Measurements from ENCODE around the gene HTT. TPM values are rescaled to one million over a fixed set of nuclear protein-coding genes. Genes with fewer than 3 reads are reported as not detected.

HTT gene
- total RNA-seq, 1 experiment from 2014 or later: 44.4 TPM

DNA sequence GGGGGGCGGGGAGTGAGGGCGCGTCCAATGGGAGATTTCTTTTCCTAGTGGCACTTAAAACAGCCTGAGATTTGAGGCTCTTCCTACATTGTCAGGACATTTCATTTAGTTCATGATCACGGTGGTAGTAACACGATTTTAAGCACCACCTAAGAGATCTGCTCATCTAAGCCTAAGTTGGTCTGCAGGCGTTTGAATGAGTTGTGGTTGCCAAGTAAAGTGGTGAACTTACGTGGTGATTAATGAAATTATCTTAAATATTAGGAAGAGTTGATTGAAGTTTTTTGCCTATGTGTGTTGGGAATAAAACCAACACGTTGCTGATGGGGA, 1.1 kb downstream of the HTT start:
- Mint-ChIP-seq H3K9me3 (ENCODE audit: low read depth, unreplicated experiment) (no peaks in the 10 kb centered on the region), H3K4me3 (ENCODE audit: low read depth, unreplicated experiment) (peak overlapping the region; percentile 95), H3K27ac (ENCODE audit: unreplicated experiment) (peak overlapping the region; percentile 44), H3K27me3 (ENCODE audit: unreplicated experiment) (peaks cover under 1% of the 10 kb centered on the region), H3K36me3 (ENCODE audit: insufficient read depth, unreplicated experiment) (peaks cover 17% of the 10 kb centered on the region), H3K4me1 (ENCODE audit: low read depth, unreplicated experiment) (peaks cover 9% of the 10 kb centered on the region)
- CTCF ChIA-PET: interaction anchor here (0.6 kb wide), 1 partner anchor 54 kb away, joined by 3 read pairs; no protein-coding TSS in a partner anchor
- TF ChIP-seq, protein P1, sequence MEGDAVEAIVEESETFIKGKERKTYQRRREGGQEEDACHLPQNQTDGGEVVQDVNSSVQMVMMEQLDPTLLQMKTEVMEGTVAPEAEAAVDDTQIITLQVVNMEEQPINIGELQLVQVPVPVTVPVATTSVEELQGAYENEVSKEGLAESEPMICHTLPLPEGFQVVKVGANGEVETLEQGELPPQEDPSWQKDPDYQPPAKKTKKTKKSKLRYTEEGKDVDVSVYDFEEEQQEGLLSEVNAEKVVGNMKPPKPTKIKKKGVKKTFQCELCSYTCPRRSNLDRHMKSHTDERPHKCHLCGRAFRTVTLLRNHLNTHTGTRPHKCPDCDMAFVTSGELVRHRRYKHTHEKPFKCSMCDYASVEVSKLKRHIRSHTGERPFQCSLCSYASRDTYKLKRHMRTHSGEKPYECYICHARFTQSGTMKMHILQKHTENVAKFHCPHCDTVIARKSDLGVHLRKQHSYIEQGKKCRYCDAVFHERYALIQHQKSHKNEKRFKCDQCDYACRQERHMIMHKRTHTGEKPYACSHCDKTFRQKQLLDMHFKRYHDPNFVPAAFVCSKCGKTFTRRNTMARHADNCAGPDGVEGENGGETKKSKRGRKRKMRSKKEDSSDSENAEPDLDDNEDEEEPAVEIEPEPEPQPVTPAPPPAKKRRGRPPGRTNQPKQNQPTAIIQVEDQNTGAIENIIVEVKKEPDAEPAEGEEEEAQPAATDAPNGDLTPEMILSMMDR (IDR thresholded peaks at IDR 0.05; ENCODE audit: unreplicated experiment): no peak
- BruUV-seq (replicated peaks): no TSS peak
- DNase-seq: no peak
- intact Hi-C loops (cut with micrococcal nuclease; ENCODE audit: unreplicated experiment): no loop called here

DNA sequence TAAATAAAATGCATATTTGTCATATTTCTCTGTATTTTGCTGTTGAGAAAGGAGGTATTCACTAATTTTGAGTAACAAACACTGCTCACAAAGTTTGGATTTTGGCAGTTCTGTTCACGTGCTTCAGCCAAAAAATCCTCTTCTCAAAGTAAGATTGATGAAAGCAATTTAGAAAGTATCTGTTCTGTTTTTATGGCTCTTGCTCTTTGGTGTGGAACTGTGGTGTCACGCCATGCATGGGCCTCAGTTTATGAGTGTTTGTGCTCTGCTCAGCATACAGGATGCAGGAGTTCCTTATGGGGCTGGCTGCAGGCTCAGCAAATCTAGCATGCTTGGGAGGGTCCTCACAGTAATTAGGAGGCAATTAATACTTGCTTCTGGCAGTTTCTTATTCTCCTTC, 3.3 kb downstream of the HTT start:
- no peak overlapping the region for H3K4me3 Mint-ChIP-seq (ENCODE audit: low read depth, unreplicated experiment)
- H3K27me3 Mint-ChIP-seq (ENCODE audit: unreplicated experiment): no peaks in the 10 kb centered on the region
- CTCF ChIA-PET: no interaction called here
- peaks cover 9% of the 10 kb centered on the region for H3K4me1 Mint-ChIP-seq (ENCODE audit: low read depth, unreplicated experiment)
- peaks cover 17% of the 10 kb centered on the region for H3K36me3 Mint-ChIP-seq (ENCODE audit: insufficient read depth, unreplicated experiment)
- H3K9me3 Mint-ChIP-seq (ENCODE audit: low read depth, unreplicated experiment): no peaks in the 10 kb centered on the region
- no peak for DNase-seq
- TF ChIP-seq, protein P1 (IDR thresholded peaks at IDR 0.05; ENCODE audit: unreplicated experiment): no peak
- no TSS peak for BruUV-seq (replicated peaks)
- H3K27ac Mint-ChIP-seq (ENCODE audit: unreplicated experiment): no peak overlapping the region
- intact Hi-C loops (cut with micrococcal nuclease; ENCODE audit: unreplicated experiment): no loop called here

DNA sequence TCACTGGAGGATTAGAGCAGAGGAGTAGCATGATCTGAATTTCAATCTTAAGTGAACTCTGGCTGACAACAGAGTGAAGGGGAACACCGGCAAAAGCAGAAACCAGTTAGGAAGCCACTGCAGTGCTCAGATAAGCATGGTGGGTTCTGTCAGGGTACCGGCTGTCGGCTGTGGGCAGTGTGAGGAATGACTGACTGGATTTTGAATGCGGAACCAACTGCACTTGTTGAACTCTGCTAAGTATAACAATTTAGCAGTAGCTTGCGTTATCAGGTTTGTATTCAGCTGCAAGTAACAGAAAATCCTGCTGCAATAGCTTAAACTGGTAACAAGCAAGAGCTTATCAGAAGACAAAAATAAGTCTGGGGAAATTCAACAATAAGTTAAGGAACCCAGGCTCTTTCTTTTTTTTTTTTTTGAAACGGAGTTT, 5.2 kb downstream of the HTT start:
- no peaks in the 10 kb centered on the region for H3K27me3 Mint-ChIP-seq (ENCODE audit: unreplicated experiment)
- peaks cover 9% of the 10 kb centered on the region for H3K4me1 Mint-ChIP-seq (ENCODE audit: low read depth, unreplicated experiment)
- TF ChIP-seq, protein P1 (IDR thresholded peaks at IDR 0.05; ENCODE audit: unreplicated experiment): no peak
- intact Hi-C loops (cut with micrococcal nuclease; ENCODE audit: unreplicated experiment): no loop called here
- CTCF ChIA-PET: no interaction called here
- peaks cover 10% of the 10 kb centered on the region for H3K36me3 Mint-ChIP-seq (ENCODE audit: insufficient read depth, unreplicated experiment)
- DNase-seq: no peak
- BruUV-seq (replicated peaks): no TSS peak
- no peak overlapping the region for H3K4me3 Mint-ChIP-seq (ENCODE audit: low read depth, unreplicated experiment)
- H3K9me3 Mint-ChIP-seq (ENCODE audit: low read depth, unreplicated experiment): no peaks in the 10 kb centered on the region
- H3K27ac Mint-ChIP-seq (ENCODE audit: unreplicated experiment): no peak overlapping the region

DNA sequence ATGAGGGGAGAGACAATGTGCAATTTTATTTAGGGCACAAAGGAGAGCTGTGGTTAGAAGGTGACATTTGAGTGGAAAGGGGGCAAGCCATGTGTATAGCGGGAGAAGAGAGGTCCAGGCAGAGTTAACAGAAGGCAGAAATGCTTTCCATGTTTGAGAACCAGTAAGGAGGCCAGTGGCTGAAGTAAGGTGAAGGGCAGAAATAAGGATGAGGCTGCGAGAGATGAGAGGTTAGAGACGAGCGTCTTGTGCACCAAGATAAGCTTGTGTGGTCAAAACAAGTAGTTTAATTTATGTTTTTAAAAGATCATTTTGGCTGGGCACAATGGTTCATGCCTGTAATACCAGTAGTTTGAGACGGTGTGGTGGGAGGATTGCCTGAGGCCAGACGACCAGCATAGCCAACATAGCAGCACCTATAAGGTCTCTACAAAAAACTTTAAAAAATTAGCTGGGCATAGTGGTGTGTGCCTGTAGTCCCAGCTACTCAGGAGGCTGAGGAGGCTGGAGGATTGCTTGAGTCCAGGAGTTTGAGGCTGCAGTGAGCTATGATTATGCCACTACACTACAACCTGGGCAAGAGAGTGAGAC, 8.5 kb downstream of the HTT start:
- Mint-ChIP-seq H3K4me1 (ENCODE audit: low read depth, unreplicated experiment) (no peaks in the 10 kb centered on the region), H3K9me3 (ENCODE audit: low read depth, unreplicated experiment) (no peaks in the 10 kb centered on the region), H3K27me3 (ENCODE audit: unreplicated experiment) (no peaks in the 10 kb centered on the region), H3K4me3 (ENCODE audit: low read depth, unreplicated experiment) (no peak overlapping the region), H3K36me3 (ENCODE audit: insufficient read depth, unreplicated experiment) (no peaks in the 10 kb centered on the region), H3K27ac (ENCODE audit: unreplicated experiment) (no peak overlapping the region)
- no TSS peak for BruUV-seq (replicated peaks)
- CTCF ChIA-PET: no interaction called here
- intact Hi-C loops (cut with micrococcal nuclease; ENCODE audit: unreplicated experiment): no loop called here
- TF ChIP-seq, protein P1 (IDR thresholded peaks at IDR 0.05; ENCODE audit: unreplicated experiment): no peak
- DNase-seq: no peak

All from Calu3 (cell line).